ENCODE measurements around the gene JAKMIP1.

GRCh38 chr4:6182376-6183280, 17.7 kb downstream of the JAKMIP1 start:
- no peak for TF ChIP-seq CTCF (conservative IDR thresholded peaks at IDR 0.05; ENCODE audit: low read length)
- no peak for TF ChIP-seq EZH2phosphoT487 (IDR thresholded peaks at IDR 0.05; ENCODE audit: borderline replicate concordance, low read depth, low read length)

Measured in OCI-LY7 (cell line).